Kidney epithelial cell (primary cell): Measurements from ENCODE around the gene NANP. TPM values are rescaled to one million over a fixed set of nuclear protein-coding genes. Genes with fewer than 3 reads are reported as not detected.

Experiments
- DNase-seq: peaks from one replicate; pipeline ENCODE4 v3.0.0-alpha.2; 2010; ENCODE audit warnings: low read depth
- H3K27me3 ChIP-seq: 2 replicates; pipeline ENCODE4 v1.6.0; 2011; ENCODE audit warnings: low read length; ENCODE audit not compliant: control insufficient read depth, insufficient read depth
- H3K36me3 ChIP-seq: 2 replicates; pipeline ENCODE4 v1.5.1; 2011; ENCODE audit warnings: low read length; ENCODE audit not compliant: control insufficient read depth, insufficient read depth
- H3K4me3 ChIP-seq: 2 replicates; pipeline ENCODE4 v1.5.1; 2011; ENCODE audit warnings: low read depth, mild to moderate bottlenecking, control low read depth, low read length
- total RNA-seq: library from RNA; depleted of rRNA; stranded (reverse); fragments of >200 nt; gene quantifications from 2 replicates; pipeline ENCODE4 v1.2.3, GENCODE V29; 2015
- TF ChIP-seq, protein P1 (sequence below): IDR thresholded peaks from 2 replicates; pipeline ENCODE4 v1.5.1; 2011; ENCODE audit warnings: mild to moderate bottlenecking, moderate library complexity, low read length, control low read depth, inconsistent platforms; ENCODE audit not compliant: insufficient read depth, poor library complexity, severe bottlenecking

The NANP gene
- total RNA-seq, 1 donor from 2014 or later, result 7.0 TPM

DNA sequence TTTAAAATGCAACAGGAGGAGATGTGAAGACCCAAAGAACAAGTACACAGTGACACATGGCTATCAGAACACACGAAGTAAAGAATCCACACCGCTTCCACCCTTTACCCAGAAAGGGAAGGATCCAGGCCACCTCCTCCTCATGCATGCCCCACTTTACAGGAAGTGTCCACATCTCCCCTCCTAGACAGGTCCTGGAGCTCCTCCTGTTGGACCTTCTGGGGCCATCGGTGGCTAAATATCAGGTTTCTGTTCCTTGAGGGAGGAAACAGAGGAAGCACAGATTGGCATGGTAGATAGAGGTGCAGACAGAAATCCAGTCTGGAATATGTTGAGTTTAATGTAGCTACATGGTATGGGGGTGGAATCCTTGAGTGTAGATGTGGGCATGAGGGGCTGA is 49.4 kb downstream of the NANP start:
- Histone ChIP-seq H3K27me3 (no peaks in the 10 kb centered on the region), H3K4me3 (no peak overlapping the region), H3K36me3 (no peaks in the 10 kb centered on the region)
- TF ChIP-seq, protein P1, sequence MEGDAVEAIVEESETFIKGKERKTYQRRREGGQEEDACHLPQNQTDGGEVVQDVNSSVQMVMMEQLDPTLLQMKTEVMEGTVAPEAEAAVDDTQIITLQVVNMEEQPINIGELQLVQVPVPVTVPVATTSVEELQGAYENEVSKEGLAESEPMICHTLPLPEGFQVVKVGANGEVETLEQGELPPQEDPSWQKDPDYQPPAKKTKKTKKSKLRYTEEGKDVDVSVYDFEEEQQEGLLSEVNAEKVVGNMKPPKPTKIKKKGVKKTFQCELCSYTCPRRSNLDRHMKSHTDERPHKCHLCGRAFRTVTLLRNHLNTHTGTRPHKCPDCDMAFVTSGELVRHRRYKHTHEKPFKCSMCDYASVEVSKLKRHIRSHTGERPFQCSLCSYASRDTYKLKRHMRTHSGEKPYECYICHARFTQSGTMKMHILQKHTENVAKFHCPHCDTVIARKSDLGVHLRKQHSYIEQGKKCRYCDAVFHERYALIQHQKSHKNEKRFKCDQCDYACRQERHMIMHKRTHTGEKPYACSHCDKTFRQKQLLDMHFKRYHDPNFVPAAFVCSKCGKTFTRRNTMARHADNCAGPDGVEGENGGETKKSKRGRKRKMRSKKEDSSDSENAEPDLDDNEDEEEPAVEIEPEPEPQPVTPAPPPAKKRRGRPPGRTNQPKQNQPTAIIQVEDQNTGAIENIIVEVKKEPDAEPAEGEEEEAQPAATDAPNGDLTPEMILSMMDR, result peak; percentile 22
- no peak for DNase-seq

DNA sequence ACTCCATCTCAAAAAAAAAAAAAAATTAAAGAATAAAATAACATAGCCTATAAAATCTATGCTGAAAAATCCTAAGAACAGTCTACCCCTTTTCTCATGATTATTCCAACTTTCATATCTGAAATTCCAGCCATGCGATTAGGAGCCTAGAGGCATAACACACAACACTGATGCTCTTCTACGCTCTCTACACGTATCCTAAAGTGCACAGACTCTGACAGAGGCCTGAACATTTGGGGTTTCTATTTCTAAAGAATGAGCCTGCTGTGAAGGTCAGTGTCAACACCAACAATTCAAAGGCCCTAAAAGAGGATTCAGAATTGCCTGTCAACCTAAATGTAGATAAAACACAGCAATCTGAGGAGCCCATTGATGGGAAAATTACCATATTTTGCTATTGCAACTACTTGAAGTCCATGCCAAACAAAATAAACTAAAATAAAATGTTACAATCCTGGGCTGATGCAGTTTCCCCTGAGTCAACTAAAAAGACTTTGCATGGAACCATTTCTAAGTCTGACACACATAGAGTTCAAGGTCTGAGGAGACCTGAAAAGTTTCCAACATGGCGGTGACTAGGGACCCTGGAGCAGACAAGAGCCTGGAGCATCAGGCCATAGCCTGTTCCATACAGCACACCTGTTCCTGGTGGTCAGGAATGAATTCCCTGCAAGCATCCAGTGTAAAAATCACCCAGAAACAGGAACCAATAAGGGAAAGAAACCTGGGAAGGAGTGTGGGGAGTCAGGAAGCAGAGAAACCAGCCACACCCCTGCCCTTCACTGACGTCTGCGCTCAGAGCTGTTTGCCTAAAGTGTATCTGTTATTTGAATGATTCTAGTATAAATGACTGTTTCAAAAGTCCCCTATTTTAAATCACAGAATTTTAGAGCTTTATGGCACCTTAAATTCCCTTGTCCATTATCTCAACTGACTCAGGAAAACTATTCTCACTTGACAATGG is 50.2 kb downstream of the NANP start:
- H3K4me3 ChIP-seq, result no peak overlapping the region
- H3K27me3 ChIP-seq, result no peaks in the 10 kb centered on the region
- H3K36me3 ChIP-seq, result no peaks in the 10 kb centered on the region
- no peak for DNase-seq
- TF ChIP-seq, protein P1, result no peak

DNA sequence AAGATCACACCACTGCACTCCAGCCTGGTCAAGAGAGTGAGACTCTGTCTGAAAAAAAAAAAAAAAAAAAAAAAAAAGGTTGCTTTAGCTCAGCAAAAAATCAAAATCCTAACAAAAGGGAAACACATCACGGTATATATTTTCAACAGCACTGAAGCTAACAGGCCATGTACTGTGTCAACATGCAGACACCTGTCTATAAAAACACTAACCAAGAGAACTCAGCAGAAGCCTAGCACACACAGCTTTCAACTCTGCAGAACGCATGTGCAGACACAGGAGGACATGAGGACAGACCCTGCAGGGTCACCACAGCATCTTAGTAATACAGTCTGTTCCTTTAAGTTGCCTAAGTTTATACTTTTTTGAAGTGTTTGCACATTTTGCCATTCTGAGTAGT is 52.0 kb downstream of the NANP start:
- Histone ChIP-seq H3K36me3 (no peaks in the 10 kb centered on the region), H3K27me3 (no peaks in the 10 kb centered on the region), H3K4me3 (no peak overlapping the region)
- DNase-seq, result no peak
- TF ChIP-seq, protein P1, result no peak

DNA sequence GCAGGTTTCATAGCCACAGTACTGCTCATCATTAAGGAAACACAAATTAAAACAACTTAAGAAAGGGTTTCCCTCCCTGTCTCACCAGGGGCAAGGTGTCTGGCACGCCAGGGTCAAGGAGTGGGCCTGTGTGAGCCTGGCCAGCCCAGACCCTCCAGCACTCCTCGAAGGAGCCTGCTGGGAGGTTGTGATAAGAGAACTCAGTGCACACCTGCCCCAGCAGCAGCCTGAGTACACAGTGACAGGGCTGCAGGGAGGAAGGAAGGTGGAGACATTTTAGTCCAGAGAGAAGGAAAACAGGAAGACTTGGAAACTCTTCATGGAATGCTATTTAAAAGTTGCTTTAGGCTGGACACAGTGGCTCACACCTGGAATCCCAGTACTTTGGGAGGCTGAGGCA is 52.6 kb downstream of the NANP start:
- no peak for DNase-seq
- H3K4me3 ChIP-seq, result no peak overlapping the region
- TF ChIP-seq, protein P1, result no peak
- H3K27me3 ChIP-seq, result no peaks in the 10 kb centered on the region
- H3K36me3 ChIP-seq, result no peaks in the 10 kb centered on the region

DNA sequence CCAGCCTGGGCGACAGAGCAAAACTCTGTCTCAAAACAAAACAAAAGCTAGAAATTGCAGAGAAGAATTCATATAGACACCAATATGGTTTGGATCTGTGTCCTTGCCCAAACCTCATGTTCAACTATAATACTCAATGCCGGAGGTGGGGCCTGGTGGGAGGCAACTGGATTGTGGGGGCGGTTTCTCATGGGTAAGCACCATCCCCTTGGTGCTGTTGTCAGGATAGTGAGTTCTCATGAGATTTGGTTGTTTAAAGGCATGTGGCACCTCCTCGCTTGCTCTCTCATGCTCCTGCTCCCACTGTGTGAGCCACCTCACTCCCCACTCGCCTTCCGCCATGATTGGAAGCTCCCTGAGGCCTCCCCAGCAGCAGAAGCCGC is 53.7 kb downstream of the NANP start:
- H3K4me3 ChIP-seq, result no peak overlapping the region
- TF ChIP-seq, protein P1, result no peak
- DNase-seq, result no peak
- H3K36me3 ChIP-seq, result no peaks in the 10 kb centered on the region
- H3K27me3 ChIP-seq, result no peaks in the 10 kb centered on the region

DNA sequence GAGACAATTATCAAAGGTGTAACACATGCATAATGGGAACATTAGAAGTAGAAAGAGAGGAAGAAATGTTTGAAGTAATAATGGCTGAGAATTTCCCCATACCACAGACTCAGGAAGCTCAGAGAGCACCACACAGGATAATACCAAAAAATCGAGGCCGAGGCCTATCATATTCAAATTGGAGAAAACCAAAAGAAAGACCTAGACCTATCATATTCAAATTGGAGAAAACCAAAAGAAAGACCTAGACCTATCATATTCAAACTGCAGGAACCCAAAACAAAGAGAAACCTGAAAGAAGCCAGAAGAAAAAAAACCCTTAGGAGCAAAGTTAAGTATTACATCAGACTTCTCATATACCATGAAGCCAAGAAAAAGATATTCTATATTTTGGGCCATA is 56.5 kb downstream of the NANP start:
- DNase-seq, result no peak
- H3K27me3 ChIP-seq, result no peaks in the 10 kb centered on the region
- TF ChIP-seq, protein P1, result no peak
- H3K36me3 ChIP-seq, result no peaks in the 10 kb centered on the region
- no peak overlapping the region for H3K4me3 ChIP-seq
